ENCODE measurements around the gene SMURF1.

DNA sequence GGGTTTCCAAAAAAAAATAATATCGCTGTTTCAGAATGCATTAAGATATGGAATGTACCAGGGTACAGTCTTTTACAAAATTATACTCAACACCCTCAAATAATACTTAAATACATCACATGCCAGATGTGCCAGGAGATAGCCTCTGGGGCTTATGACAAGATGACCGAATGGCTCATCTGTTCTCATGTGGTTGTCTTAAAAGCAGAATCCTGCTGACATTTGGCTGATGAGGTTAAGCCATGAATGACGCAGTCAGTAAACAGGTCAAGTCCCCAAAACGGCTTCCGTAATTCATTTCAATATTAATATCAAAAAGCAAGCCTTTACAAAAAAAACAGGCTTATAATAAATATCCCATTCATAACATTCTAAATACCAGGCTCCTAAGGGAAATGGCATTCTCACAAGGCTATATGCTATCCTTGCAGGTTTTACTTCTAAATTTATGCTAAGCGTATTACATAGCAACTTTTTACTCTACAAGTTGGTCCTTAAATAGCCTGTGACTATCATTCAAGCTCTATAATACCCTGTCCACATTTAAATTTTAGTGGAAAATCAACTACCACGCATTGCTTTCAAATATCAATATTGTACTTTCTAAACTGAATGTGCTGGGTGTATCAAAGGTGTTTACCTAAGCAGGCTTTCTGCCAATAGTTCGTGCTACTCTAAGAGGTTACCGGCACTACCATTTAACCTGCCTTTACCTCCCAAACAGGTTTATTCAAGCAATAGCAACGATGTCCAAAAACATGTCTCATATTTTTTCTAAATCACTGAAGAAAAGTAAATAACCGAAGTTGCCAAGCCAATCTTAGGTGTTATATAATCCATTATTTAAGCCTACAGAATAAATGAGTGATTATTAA lies 15.6 kb downstream of the SMURF1 start:
- TF ChIP-seq, protein P1, sequence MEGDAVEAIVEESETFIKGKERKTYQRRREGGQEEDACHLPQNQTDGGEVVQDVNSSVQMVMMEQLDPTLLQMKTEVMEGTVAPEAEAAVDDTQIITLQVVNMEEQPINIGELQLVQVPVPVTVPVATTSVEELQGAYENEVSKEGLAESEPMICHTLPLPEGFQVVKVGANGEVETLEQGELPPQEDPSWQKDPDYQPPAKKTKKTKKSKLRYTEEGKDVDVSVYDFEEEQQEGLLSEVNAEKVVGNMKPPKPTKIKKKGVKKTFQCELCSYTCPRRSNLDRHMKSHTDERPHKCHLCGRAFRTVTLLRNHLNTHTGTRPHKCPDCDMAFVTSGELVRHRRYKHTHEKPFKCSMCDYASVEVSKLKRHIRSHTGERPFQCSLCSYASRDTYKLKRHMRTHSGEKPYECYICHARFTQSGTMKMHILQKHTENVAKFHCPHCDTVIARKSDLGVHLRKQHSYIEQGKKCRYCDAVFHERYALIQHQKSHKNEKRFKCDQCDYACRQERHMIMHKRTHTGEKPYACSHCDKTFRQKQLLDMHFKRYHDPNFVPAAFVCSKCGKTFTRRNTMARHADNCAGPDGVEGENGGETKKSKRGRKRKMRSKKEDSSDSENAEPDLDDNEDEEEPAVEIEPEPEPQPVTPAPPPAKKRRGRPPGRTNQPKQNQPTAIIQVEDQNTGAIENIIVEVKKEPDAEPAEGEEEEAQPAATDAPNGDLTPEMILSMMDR (IDR thresholded peaks at IDR 0.05; ENCODE audit: poor library complexity, severe bottlenecking), result no peak
- TF ChIP-seq EP300 (conservative IDR thresholded peaks at IDR 0.05; ENCODE audit: poor library complexity, severe bottlenecking) (no peak), REST (IDR thresholded peaks at IDR 0.05; ENCODE audit: borderline replicate concordance) (no peak), POLR2AphosphoS5 (IDR thresholded peaks at IDR 0.05) (no peak), EZH2 (IDR thresholded peaks at IDR 0.05; ENCODE audit: borderline replicate concordance, insufficient read depth, low read length, poor library complexity, severe bottlenecking) (no peak), RAD21 (conservative IDR thresholded peaks at IDR 0.05) (no peak), TAF1 (IDR thresholded peaks at IDR 0.05; ENCODE audit: low read depth) (no peak), MXI1 (conservative IDR thresholded peaks at IDR 0.05; ENCODE audit: poor library complexity, severe bottlenecking) (no peak)
